ENCODE data around the gene UCK2. TPM values are rescaled to one million over a fixed set of nuclear protein-coding genes. Genes with fewer than 3 reads are reported as not detected.

Gene UCK2
- total RNA-seq, 4 donors from 2014 or later, result 20.9 to 30.4 (median 29.2) TPM

- ATAC-seq, result no peak
- no peak overlapping the region for H3K4me3 ChIP-seq
- no peaks in the 10 kb centered on the region for H3K27me3 ChIP-seq
- H3K4me1 ChIP-seq, result no peaks in the 10 kb centered on the region
- peaks cover 0 to 6% (median 0%) of the 10 kb centered on the region in 3 donors for H3K9me3 ChIP-seq
- H3K27ac ChIP-seq, result no peak overlapping the region
- H3K36me3 ChIP-seq, result no peaks in the 10 kb centered on the region
- 82 to 100% methylated on average over 2 to 4 of the region's 4 CpGs for WGBS, 2 donors (ENCODE audit: low coverage in 1 of 2)
- no peak for TF ChIP-seq EP300 (IDR thresholded peaks at IDR 0.05)
- no peak for TF ChIP-seq CTCF (IDR thresholded peaks at IDR 0.05)
- TF ChIP-seq POLR2AphosphoS5 (IDR thresholded peaks at IDR 0.05), result no peak
- TF ChIP-seq POLR2A (IDR thresholded peaks at IDR 0.05), result no peak
These were observed 47.2 kb downstream of the UCK2 start for GRCh38 chr1:165874643-165875042.

- Histone ChIP-seq H3K4me1 (no peaks in the 10 kb centered on the region), H3K27ac (no peak overlapping the region), H3K9me3 (peaks cover 0 to 6% (median 0%) of the 10 kb centered on the region in 3 donors), H3K27me3 (no peaks in the 10 kb centered on the region), H3K36me3 (no peaks in the 10 kb centered on the region), H3K4me3 (no peak overlapping the region)
- ATAC-seq, result no peak
- TF ChIP-seq POLR2AphosphoS5 (IDR thresholded peaks at IDR 0.05) (no peak), EP300 (IDR thresholded peaks at IDR 0.05) (no peak), POLR2A (IDR thresholded peaks at IDR 0.05) (no peak), CTCF (IDR thresholded peaks at IDR 0.05) (no peak)
- WGBS, 2 donors (ENCODE audit: low coverage in 1 of 2), result 67 to 77% methylated on average over 1 to 3 of the region's 3 CpGs
These were observed 47.8 kb downstream of the UCK2 start for GRCh38 chr1:165875171-165875570.

GRCh38 chr1:165875604-165876003 is 48.2 kb downstream of the UCK2 start:
- no peak for ATAC-seq
- Histone ChIP-seq H3K4me3 (no peak overlapping the region), H3K4me1 (no peaks in the 10 kb centered on the region), H3K27me3 (no peaks in the 10 kb centered on the region), H3K9me3 (peaks cover 0 to 6% (median 0%) of the 10 kb centered on the region in 3 donors), H3K36me3 (no peaks in the 10 kb centered on the region), H3K27ac (no peak overlapping the region)
- TF ChIP-seq POLR2A (IDR thresholded peaks at IDR 0.05), result no peak
- no peak for TF ChIP-seq POLR2AphosphoS5 (IDR thresholded peaks at IDR 0.05)
- TF ChIP-seq EP300 (IDR thresholded peaks at IDR 0.05), result no peak
- no peak for TF ChIP-seq CTCF (IDR thresholded peaks at IDR 0.05)
- 79% methylated on average over 6 of the region's 6 CpGs; no CpG with 5 or more reads in 1 of the 2 donors for whole genome bisulfite sequencing, 2 donors (ENCODE audit: low coverage in 1 of 2)

- Histone ChIP-seq H3K27me3 (no peaks in the 10 kb centered on the region), H3K4me3 (no peak overlapping the region), H3K36me3 (no peaks in the 10 kb centered on the region), H3K9me3 (peaks cover 0 to 6% (median 0%) of the 10 kb centered on the region in 3 donors), H3K27ac (no peak overlapping the region), H3K4me1 (no peaks in the 10 kb centered on the region)
- WGBS, 2 donors (ENCODE audit: low coverage in 1 of 2), result 83 to 100% methylated on average over 1 of the region's 1 CpG
- TF ChIP-seq POLR2A (IDR thresholded peaks at IDR 0.05) (no peak), EP300 (IDR thresholded peaks at IDR 0.05) (no peak), CTCF (IDR thresholded peaks at IDR 0.05) (no peak), POLR2AphosphoS5 (IDR thresholded peaks at IDR 0.05) (no peak)
- no peak for ATAC-seq
These were observed 48.7 kb downstream of the UCK2 start for GRCh38 chr1:165876121-165876520.

- Histone ChIP-seq H3K27me3 (no peaks in the 10 kb centered on the region), H3K36me3 (no peaks in the 10 kb centered on the region), H3K9me3 (peaks cover 0 to 6% (median 0%) of the 10 kb centered on the region in 3 donors), H3K4me1 (no peaks in the 10 kb centered on the region), H3K27ac (no peak overlapping the region), H3K4me3 (no peak overlapping the region)
- TF ChIP-seq POLR2A (IDR thresholded peaks at IDR 0.05), result no peak
- no peak for TF ChIP-seq EP300 (IDR thresholded peaks at IDR 0.05)
- no peak for ATAC-seq
- 90 to 98% methylated on average over 7 to 9 of the region's 9 CpGs for WGBS, 2 donors (ENCODE audit: low coverage in 1 of 2)
These were observed 50.0 kb downstream of the UCK2 start for GRCh38 chr1:165877411-165877810.
